ENCODE data around the gene PPTC7. TPM values are rescaled to one million over a fixed set of nuclear protein-coding genes. Genes with fewer than 3 reads are reported as not detected.
A peak's percentile ranks its signal among the peaks of the same experiment; 100 is the strongest.

The PPTC7 gene
- polyA plus RNA-seq, 1 donor from 2014 or later, result 7.2 TPM

DNA sequence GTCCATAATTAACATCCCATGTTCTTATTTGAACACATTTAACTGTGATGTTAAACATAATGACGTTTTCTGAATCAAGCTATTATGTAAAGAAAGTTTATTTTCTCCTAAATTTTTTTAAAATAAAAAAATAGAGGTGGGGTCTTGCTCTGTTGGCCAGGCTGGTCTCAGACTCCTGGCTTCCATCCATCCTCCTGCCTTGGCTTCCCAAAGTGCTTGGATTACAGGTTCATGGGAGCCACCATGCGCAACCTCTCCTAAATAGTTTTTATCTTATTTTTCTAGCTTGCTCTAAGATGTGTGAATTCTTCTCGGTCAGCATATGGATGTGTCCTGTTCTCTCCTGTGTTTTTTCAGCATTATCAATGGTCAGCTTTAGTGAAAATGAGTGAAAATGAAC, 77.8 kb downstream of the PPTC7 start:
- peaks cover 14% of the 10 kb centered on the region for H3K79me2 ChIP-seq (replicated peaks; ENCODE audit: insufficient read depth, low read length)
- H4K20me1 ChIP-seq (ENCODE audit: insufficient read depth), result no peaks in the 10 kb centered on the region
- peaks cover 4% of the 10 kb centered on the region for H3F3A ChIP-seq (ENCODE audit: insufficient read depth, low read length, poor library complexity, severe bottlenecking)
- H3K9ac ChIP-seq (ENCODE audit: low read length), result no peak overlapping the region
- no peaks in the 10 kb centered on the region for H3K9me3 ChIP-seq (ENCODE audit: low read length)
- H3K4me2 ChIP-seq (ENCODE audit: low read length), result no peak overlapping the region
- H3K4me3 ChIP-seq (ENCODE audit: low read length), result no peak overlapping the region
- no peak for TF ChIP-seq EP300 (conservative IDR thresholded peaks at IDR 0.05; ENCODE audit: poor library complexity, severe bottlenecking)
- H3K27me3 ChIP-seq (ENCODE audit: insufficient read depth, low read depth, low read length), result no peaks in the 10 kb centered on the region
- H3K27ac ChIP-seq (ENCODE audit: low read length), result no peak overlapping the region
- H3K9me2 ChIP-seq (ENCODE audit: insufficient read depth, low read length), result no peaks in the 10 kb centered on the region
- H2AFZ ChIP-seq (ENCODE audit: low read depth, low read length), result no peak overlapping the region
- no peaks in the 10 kb centered on the region for H3K36me3 ChIP-seq (ENCODE audit: insufficient read depth, low read length)

DNA sequence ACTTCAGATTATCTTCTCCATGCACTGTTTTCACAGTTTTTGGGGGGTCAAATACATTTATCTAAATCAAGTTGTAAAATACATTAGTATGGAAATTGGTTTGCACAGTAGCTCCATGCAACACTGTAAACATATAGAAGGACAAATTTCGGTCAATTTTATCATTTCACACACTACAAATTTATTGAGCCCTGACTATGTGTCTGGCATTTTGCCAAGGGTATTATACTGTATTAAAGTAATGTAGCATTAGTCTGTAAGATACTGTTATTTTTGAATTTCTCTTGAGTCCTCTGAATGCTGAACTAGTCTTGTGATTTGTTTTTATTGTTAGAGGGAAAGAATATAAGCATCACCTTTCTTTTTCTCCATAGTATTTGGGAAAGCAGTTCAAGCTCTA, 79.7 kb downstream of the PPTC7 start:
- Histone ChIP-seq H3K9ac (ENCODE audit: low read length) (no peak overlapping the region), H3K27me3 (ENCODE audit: insufficient read depth, low read depth, low read length) (no peaks in the 10 kb centered on the region), H3K9me2 (ENCODE audit: insufficient read depth, low read length) (no peaks in the 10 kb centered on the region), H3K36me3 (ENCODE audit: insufficient read depth, low read length) (no peaks in the 10 kb centered on the region), H3K4me3 (ENCODE audit: low read length) (no peak overlapping the region), H2AFZ (ENCODE audit: low read depth, low read length) (no peak overlapping the region), H3K79me2 (replicated peaks; ENCODE audit: insufficient read depth, low read length) (peaks cover 26% of the 10 kb centered on the region), H3F3A (ENCODE audit: insufficient read depth, low read length, poor library complexity, severe bottlenecking) (peaks cover 4% of the 10 kb centered on the region), H3K9me3 (ENCODE audit: low read length) (no peaks in the 10 kb centered on the region), H3K27ac (ENCODE audit: low read length) (no peak overlapping the region), H4K20me1 (ENCODE audit: insufficient read depth) (no peaks in the 10 kb centered on the region), H3K4me2 (ENCODE audit: low read length) (no peak overlapping the region)
- TF ChIP-seq POLR2AphosphoS5 (IDR thresholded peaks at IDR 0.05), result no peak
- no peak for TF ChIP-seq EZH2 (IDR thresholded peaks at IDR 0.05; ENCODE audit: borderline replicate concordance, insufficient read depth, low read length, poor library complexity, severe bottlenecking)
- TF ChIP-seq, protein P1, sequence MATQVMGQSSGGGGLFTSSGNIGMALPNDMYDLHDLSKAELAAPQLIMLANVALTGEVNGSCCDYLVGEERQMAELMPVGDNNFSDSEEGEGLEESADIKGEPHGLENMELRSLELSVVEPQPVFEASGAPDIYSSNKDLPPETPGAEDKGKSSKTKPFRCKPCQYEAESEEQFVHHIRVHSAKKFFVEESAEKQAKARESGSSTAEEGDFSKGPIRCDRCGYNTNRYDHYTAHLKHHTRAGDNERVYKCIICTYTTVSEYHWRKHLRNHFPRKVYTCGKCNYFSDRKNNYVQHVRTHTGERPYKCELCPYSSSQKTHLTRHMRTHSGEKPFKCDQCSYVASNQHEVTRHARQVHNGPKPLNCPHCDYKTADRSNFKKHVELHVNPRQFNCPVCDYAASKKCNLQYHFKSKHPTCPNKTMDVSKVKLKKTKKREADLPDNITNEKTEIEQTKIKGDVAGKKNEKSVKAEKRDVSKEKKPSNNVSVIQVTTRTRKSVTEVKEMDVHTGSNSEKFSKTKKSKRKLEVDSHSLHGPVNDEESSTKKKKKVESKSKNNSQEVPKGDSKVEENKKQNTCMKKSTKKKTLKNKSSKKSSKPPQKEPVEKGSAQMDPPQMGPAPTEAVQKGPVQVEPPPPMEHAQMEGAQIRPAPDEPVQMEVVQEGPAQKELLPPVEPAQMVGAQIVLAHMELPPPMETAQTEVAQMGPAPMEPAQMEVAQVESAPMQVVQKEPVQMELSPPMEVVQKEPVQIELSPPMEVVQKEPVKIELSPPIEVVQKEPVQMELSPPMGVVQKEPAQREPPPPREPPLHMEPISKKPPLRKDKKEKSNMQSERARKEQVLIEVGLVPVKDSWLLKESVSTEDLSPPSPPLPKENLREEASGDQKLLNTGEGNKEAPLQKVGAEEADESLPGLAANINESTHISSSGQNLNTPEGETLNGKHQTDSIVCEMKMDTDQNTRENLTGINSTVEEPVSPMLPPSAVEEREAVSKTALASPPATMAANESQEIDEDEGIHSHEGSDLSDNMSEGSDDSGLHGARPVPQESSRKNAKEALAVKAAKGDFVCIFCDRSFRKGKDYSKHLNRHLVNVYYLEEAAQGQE (IDR thresholded peaks at IDR 0.05; ENCODE audit: borderline replicate concordance), result no peak
- TF ChIP-seq, protein P2, sequence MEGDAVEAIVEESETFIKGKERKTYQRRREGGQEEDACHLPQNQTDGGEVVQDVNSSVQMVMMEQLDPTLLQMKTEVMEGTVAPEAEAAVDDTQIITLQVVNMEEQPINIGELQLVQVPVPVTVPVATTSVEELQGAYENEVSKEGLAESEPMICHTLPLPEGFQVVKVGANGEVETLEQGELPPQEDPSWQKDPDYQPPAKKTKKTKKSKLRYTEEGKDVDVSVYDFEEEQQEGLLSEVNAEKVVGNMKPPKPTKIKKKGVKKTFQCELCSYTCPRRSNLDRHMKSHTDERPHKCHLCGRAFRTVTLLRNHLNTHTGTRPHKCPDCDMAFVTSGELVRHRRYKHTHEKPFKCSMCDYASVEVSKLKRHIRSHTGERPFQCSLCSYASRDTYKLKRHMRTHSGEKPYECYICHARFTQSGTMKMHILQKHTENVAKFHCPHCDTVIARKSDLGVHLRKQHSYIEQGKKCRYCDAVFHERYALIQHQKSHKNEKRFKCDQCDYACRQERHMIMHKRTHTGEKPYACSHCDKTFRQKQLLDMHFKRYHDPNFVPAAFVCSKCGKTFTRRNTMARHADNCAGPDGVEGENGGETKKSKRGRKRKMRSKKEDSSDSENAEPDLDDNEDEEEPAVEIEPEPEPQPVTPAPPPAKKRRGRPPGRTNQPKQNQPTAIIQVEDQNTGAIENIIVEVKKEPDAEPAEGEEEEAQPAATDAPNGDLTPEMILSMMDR (IDR thresholded peaks at IDR 0.05; ENCODE audit: poor library complexity, severe bottlenecking), result no peak

DNA sequence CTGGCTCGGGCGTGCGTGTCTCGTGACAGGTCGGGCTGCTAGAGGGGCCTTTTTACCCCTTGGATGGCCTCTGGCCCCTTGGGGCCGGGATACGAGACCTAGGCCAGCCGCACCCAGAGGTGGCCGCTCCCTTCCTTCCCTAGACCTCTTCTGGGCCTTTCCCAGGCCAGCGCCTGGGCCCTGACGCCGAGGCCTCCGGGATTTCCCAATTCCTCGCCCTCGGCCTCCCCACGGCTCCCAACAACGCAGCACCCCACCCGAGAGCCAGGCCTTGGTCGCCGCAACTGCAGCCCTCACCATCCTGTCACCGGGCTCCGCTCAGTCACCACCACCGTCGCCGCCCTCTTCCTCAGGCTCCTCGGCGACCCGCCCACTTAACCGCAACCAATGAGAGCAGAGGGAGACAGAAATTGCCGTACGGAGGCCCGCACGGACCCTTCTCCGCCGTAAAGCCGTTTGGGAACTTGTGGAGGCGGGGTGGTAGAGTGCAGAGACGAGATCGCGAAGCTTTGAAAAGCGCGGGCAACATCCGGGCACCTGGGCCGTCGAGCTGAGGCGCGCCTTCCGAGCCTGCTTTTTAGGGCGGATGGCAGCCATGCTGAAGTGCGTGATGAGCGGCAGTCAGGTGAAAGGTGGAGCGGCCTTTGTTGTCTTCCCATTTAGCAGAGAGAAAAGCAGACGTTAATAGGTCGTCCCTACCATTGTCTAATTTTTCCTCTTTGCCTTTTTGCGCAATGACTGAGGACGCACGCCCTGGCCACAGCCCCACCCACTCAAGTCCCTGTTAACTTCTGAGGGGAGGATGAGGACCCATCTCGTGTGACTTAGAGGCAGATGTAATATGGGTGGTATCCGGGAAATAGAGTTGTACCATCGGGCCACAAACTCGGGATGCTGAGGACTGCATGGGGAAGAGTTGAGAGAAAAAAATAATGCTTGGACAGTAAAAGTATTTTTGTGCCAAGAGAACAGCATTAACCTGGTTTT, 81.1 kb downstream of the PPTC7 start, which contains the start of the genes RAD9B and VPS29:
TSS of gene RAD9B (plus strand) at position 580 of the 987 bp plus-strand sequence. CDS start at position 587, 7 bp downstream.
TSS of gene VPS29 (minus strand) at position 360 of the 987 bp plus-strand sequence. CDS start at position 300, 60 bp downstream.
- Histone ChIP-seq H3K27me3 (ENCODE audit: insufficient read depth, low read depth, low read length) (no peaks in the 10 kb centered on the region), H3K27ac (ENCODE audit: low read length) (peak within 1 kb of the TSS; percentile 80), H4K20me1 (ENCODE audit: insufficient read depth) (no peaks in the 10 kb centered on the region), H3K36me3 (ENCODE audit: insufficient read depth, low read length) (no peaks in the 10 kb centered on the region), H3K9me3 (ENCODE audit: low read length) (no peaks in the 10 kb centered on the region), H2AFZ (ENCODE audit: low read depth, low read length) (peak within 1 kb of the TSS; percentile 67), H3K79me2 (replicated peaks; ENCODE audit: insufficient read depth, low read length) (peaks cover 26% of the 10 kb centered on the region), H3K4me3 (ENCODE audit: low read length) (peak within 1 kb of the TSS; percentile 88), H3K9me2 (ENCODE audit: insufficient read depth, low read length) (no peaks in the 10 kb centered on the region), H3F3A (ENCODE audit: insufficient read depth, low read length, poor library complexity, severe bottlenecking) (peaks cover 4% of the 10 kb centered on the region), H3K4me2 (ENCODE audit: low read length) (peak within 1 kb of the TSS; percentile 69), H3K9ac (ENCODE audit: low read length) (peak within 1 kb of the TSS; percentile 90)
- TF ChIP-seq POLR2AphosphoS5 (IDR thresholded peaks at IDR 0.05) (peak; percentile 97), MXI1 (conservative IDR thresholded peaks at IDR 0.05; ENCODE audit: poor library complexity, severe bottlenecking) (peak; percentile 96), SMC3 (conservative IDR thresholded peaks at IDR 0.05; ENCODE audit: poor library complexity) (no peak), EZH2 (IDR thresholded peaks at IDR 0.05; ENCODE audit: borderline replicate concordance, insufficient read depth, low read length, poor library complexity, severe bottlenecking) (no peak), EP300 (conservative IDR thresholded peaks at IDR 0.05; ENCODE audit: poor library complexity, severe bottlenecking) (peak; percentile 40), RAD21 (conservative IDR thresholded peaks at IDR 0.05) (peak; percentile 11)
